GM19468 (cell line): Measurements from ENCODE around the gene HOXC10.

ENCODE experiments used
- ATAC-seq: cut with Tn5 transposase; IDR thresholded peaks from one replicate; pipeline ENCODE4 v1.9.1; 2021; ENCODE audit warnings: mild to moderate bottlenecking, moderate library complexity, moderate number of reproducible peaks; ENCODE audit not compliant: unreplicated experiment; ENCODE audit errors: extremely low read depth

HOXC10 gene

DNA sequence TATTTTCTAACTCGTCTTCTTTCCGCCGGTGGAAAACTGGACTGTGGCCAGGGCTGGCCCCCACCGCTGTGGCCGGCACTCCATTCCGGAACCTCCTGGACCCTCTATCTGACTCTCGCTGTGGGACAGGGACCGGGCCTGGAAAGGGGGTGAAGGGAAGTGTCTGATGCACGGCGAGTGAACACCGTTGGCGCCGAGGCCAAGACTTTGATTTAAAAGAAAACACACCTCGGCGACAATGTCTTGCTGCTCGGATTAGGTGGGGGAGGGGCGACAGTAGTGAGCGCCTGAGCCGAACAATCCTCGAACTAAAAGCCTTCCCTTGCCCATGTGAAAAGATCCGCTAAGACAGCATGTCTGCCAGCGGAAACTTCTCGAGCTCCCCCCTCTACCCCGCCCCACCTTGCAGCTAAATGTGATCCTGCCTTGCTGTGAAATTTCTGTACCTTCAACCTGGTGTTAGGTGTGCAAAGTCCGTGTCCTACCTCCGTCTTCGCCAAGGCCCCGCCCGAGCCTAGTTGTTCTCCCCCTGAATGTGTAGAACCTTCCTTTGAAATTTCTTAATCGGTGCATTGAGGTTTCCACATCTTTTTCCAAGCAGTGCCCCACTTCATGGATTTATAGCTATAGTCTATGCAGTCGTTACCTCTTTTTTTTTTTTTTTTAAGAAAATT lies 9.3 kb upstream of the HOXC10 start:
- ATAC-seq, result no peak

DNA sequence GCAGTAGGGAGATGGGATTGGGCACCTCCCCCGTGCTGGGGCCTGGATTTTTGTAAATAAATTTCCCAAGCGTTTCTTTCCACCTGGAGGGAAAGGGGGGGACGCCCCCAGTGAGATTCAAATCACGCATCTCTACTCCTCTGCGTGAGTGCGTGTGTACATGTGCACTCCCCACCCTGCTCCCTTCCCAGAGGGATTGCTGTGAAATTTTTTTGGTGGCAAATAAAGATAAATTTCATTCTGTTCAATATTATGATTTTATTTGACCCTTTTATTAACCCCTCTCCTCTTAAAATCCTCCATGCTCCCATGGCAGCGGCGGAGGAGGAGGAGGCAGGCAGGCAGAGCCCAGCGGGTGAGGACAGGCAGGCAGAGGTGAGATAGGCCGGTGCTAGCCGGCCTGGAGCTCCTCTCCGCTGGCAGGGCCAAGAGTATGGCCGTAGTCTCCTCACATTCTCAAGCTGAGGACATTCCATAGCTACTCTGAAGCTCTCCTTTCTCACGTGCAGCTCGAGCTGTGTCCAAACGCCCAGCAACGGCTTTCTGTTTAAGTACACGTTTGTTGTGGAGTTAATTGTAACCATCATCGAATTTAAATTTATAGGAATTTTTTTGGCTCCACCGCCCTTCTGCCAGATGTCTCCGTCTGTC lies 8.6 kb upstream of the HOXC10 start:
- ATAC-seq, result no peak

DNA sequence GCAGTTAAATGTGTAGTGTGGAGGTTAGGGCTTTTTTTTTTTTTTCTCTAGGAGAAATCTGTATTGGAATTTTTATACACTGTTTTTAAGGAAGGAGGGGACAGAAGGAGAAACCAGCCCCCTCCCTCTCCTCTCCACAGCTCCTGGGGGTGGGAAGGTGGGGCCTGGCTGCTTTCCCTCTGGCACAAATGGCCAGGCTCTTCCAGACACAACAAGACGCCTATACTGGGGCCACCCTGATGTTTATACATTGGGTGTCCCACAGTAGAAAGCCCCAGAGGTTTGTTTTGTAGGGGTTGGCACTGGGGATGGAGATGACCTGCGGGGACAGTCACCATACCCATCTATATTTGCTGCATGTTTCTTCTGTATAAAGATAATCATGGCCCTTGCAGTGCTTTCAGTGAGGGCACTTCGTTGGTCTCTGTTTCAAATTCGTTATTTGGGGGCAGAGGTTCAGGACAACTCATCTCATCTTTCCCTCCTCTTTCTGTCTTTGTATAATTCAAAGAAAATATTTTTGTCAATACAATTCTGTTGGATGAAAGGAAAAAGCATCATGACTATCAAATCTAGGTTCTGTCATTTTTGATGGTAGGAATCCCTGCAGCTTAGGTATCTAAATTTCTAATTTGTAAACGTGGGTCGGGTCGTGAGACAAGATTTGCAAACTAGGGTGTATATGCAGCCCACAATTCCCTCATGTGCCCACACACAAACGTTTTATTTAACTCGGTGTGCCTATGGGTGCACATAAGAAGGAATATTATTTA lies 7.9 kb upstream of the HOXC10 start:
- ATAC-seq, result no peak

GRCh38 chr12:53977596-53978445 lies 7.1 kb upstream of the HOXC10 start:
- no peak for ATAC-seq

- ATAC-seq, result no peak
These were observed 6.2 kb upstream of the HOXC10 start for GRCh38 chr12:53978477-53979356.

- no peak for ATAC-seq
These were observed 4.7 kb upstream of the HOXC10 start for GRCh38 chr12:53980104-53980801.

GRCh38 chr12:53980802-53981496 lies 4.0 kb upstream of the HOXC10 start:
- no peak for ATAC-seq

DNA sequence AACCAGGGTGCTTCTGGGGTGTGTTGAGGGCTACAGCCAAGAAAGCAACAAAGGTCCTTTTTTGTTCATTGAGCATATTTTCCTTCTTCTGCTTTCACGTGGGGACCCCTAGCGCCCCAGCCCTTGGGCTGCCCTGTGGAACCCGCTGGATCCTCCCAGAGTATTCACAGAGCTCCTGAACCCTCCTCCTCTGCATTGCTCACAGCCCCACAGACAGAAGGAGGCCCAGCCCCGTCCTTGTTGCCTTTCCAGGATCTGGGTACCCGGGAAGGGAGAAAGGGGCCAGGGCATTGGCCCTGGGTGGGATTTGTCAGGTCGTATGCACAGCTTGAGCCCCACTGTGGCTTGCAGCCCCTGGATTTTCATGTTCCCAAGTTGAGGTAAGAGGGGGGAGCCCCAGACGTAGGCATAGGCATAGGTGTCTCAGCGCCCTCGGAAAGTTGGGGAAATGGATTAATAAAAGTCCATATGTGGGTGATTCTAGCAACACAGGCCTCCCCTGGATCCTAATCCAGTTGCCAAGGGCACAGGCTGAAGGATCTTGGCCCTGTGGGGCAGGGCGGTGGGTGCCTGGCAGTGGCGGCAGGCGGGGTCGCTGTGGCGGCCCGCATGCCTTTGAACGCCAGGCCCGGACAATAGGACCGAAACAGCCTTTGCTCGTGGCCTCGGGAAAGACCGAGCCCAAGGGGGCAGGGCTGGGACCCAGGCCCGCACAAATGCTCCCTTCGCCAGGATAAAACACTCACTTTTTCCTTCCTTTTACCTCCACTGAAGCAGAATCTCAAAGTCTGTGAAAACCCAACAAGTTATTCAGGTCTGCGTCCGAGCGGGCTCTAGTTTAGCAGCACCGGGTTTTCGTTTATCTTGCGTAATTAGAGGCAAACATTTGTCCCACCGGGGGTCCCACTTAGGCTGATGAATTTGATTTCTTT lies 3.0 kb upstream of the HOXC10 start:
- ATAC-seq, result no peak

DNA sequence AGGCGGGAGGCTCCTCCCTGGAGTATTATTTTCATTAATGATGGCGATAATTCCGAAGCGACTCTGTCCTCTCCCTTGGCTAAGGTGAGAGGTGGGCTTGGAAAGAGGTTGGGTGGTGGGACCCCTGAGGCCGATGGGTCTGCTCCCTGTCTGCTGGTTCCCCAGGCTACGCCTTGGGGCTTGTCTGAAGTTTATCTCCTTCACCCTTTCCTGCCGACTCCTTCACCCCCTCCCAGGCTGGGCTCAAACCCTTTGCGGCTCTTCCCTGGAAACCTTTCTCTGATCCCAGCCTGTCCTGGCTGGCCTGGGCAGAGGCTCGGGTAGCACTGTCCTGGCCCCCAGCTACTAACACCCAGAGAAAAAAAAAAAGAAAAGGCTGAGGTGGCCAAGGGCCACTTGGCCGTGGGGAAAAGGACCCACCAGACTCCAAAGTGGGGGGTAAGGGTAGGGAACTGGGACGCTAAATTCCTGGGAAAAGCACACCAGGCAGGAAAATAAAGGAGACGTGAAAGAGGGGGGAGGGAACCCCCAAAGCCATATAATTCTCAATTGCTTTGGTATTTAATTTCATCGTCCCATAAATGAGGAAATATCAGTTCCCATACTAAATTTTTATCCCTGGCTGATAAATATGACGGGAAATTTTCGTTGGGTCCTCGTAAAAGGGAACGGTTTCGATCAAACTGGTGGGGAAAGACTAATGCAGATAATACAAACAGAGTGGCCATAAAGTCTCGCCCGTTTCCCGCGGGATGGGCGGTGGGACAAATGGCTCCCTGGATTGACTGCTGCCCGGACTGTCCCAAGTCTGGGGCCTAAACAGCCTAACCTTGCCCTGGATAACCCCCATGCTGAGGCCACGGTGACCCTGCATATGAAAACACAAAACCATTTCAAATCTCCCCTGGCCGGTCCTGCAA lies 2.0 kb upstream of the HOXC10 start:
- ATAC-seq, result no peak

DNA sequence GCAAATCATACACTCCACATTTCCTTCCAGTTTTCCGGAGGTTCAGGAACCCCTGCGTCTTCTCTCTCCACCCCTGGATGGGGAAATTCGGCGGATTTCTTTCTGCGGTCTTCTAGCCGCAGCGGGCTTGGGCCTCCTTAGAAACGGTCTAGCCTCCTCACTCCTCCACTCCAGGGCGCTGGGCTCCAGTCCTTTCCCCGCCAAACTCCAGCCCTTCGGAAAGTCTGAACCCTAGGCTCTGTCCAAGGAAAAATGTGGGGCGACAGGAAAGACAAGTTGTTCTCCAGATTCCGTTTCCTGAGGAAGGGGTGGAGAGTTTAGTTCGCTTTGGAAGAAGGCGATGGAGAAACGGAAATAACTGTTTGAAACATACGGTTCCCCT lies 1.4 kb upstream of the HOXC10 start:
- ATAC-seq, result no peak

DNA sequence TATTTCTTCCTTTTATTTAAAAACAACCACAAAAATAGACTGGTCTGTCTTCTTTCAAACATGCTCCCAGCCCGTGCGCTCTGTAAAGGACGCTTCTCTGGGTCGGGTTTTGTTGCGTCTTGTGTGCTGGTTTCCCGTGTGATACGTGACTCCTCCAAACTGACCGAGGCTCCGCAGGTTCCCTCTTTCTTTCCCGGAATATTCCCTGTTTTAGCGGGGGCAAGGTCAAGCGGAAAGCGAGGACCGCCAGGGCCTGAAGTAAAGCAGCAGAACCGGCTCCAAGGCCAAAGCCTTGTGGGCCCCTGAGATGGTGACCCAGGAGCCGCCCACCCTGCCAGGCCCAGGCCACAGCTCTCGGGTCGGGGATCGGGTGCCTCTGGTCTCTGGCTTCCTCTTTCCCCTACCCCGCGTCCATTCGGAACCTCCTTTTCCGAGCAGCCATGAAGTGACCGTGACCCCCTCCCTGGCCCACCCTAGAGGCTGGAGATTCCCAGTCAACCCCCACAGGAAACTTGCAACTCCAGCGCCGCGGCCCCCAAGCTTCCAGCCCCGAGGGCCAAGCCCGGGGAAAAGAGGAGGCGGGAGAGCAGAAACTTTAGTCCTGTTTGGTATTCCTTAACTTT lies 885 bp upstream of the HOXC10 start:
- no peak for ATAC-seq

DNA sequence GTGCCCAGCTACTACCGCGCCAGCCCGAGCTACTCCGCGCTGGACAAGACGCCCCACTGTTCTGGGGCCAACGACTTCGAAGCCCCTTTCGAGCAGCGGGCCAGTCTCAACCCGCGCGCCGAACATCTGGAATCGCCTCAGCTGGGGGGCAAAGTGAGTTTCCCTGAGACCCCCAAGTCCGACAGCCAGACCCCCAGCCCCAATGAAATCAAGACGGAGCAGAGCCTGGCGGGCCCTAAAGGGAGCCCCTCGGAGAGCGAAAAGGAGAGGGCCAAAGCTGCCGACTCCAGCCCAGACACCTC lies 697 bp downstream of the HOXC10 start:
- ATAC-seq, result no peak

GRCh38 chr12:53985994-53986685 lies 1.2 kb downstream of the HOXC10 start:
- no peak for ATAC-seq

- no peak for ATAC-seq
These were observed 1.9 kb downstream of the HOXC10 start for GRCh38 chr12:53986686-53987483.

DNA sequence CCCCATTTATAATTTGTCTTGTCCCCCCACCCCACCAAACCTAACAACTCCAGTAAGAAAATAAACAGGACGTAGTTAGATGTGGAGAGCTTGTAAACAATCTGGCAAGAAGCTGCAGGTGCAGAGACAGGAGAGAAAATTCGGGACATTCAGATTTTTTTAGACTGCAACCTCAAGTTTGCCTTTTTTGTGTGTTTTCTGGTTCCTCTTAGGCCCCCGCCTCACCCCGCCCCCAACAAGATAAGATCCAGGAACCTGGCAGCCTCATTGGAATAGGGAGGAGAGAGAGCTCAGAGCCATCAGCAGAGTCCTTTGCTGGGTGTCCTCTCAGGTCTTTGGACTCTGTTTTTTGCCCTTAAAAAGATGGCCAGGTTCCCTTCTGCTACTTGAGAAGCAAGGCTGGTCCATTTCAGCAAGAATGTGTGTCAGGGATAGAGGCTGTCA lies 2.9 kb downstream of the HOXC10 start:
- ATAC-seq, result no peak
